Superior temporal gyrus (tissue), 1 donor: ENCODE results near the gene FLNB.

Experiments used
- DNase-seq: peaks from one replicate; pipeline ENCODE4 v3.0.0-alpha.2; 2016; ENCODE audit errors: extremely low spot score

Gene FLNB

DNA sequence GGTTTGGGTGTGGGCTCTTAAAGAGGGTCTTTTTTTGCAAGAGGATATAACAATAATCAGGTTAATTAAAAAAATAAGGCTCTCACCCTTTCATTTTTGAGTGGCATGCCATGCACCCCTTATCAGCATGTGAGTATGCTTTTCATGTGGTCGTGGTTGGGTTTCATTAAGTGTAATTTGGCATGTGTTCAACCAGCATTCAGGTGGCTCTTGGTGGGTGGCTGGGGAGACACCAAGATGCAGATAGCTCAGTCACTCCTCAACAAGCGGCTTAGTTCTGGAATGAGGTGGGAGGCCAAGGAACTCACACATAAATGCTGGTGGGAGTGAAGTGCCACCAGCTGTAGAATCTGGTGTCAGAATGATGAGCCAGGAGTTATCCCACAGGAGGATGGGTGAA, 66.8 kb downstream of the FLNB start:
- DNase-seq, result no peak

DNA sequence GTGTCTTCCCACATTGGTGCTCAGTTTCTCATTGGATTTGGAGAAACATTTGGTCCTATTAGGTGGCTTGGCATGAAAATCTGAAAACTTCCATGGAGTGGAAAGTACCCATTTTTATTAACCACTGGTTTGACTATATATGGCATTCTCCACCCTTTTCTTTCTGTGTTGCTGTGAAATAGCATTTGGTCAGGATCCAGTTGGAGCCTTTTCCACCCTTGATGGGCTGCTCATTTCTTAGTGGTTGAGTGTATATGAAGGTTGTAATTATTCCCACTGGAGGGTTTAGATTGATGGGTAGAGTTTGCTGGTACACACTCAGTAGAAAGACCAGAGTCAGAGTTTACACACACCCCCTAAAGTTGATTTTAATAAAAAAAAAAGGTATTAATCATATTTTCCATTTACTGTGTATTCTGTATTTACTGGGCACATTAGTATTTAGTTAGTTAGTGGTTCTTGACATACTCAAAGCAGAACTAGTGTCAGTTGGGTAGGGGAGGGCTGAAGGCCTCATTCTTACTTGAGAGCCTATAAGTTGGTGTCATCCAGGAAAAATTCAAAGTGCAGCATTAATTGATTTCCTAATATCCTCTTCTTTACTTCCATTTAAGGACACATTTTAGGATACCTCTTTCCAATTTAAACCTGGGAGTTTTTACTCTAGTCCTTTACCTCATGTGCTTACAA, 69.5 kb downstream of the FLNB start:
- no peak for DNase-seq

DNA sequence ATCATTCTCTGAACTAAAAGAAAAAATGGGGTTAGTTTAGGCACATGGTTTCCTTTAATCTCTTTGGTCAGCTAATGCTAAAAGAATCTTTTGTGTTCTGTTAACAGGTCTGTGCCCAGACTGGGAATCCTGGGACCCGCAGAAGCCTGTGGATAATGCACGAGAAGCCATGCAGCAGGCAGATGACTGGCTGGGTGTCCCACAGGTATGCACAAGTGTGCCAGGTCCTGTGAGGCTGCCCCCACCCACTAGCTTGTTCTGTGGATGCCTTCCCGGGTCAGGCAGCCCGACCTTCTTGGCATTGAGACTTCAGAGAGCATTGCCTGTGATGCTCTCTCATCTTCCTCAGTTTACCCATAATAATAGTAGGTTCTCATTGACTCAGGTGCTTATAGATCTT, 70.4 kb downstream of the FLNB start:
- no peak for DNase-seq

DNA sequence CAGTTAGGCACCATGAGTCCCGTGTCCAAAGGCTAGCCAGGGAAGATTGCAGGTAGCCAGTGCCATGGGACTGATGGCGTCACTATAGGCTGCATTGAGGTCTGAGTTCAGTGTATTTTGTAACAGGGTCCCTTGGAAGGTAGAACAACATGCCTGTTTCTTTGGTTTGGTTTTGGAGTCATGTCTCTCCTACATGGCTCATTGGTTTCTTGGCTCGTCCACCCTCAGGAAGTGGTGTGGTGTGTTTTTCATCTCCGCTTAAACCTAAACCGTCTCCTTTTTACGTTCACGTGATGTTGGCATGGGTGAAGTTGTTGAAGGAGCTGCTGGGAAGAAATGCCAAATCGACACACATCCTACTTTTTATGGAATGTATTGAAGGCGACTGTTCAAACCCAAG, 71.6 kb downstream of the FLNB start:
- no peak for DNase-seq

DNA sequence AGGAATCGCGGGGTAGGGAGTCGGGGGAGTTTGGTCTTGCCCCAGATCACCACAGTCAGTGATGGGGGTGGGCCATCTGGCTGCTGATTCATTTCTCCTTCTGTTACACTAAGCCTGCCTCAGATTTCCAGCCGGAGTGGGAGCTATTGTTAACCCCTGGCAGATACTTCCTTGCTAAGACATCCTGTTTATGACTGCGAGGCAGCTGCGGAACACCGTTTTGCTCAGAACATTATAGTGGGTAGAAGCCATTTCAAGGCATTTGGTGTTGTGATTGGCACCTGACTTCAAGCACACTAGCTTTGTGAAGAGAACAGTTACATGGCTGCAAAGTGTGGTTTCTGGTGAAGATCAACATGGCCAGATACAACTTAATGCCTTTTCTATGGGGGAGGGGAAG, 73.8 kb downstream of the FLNB start:
- no peak for DNase-seq

DNA sequence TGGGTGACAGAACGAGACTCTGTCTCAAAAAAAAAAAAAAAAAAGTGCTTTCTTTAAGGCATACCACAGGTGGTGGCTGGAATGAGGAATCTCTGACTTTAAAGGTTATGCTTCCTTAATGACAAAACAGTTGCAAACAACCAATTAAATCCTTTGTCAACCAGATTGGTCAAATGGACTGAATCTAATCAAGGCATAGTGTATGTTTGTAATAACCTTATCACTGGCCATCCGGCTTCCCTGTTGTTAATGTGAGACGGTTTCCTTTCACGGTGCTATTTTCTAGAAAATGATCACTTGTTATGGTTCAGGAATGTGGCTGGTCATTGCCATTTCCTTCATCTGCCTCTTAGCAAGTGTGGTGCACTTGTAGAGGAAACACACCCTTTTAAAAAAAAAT, 75.9 kb downstream of the FLNB start:
- DNase-seq, result no peak

DNA sequence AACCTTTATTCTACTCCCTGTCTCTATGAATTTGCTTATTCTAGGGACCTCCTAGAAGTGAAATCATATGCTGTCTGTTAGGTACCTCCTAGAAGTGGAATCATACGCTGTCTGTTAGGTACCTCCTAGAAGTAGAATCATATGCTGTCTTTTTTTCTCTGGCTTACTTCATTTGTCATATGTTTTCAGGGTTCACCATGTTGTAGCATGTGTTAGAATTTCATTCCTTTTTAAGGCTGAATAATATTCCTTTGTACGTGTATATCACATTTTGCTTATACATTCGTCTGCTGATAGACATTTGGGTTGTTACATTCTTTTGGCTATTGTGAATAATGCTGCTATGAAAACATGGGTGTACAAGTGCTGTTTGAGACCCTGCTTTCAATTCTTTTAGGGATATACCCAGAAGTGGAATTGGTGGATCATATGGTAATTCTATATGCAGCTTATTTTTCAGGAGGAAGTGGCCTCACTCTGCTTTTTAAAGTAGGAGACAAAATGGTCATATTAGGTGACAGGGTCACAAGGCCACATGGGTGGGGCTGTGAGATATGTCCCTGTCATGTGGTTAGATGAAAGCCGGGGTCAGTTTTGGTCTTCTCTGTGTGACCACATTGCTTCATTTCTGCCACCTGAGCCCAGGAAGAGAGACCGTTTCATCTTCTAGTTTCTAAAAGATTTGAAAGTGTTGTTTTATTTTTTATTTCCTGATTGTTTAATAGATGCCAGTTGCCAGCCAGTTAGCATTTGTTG, 76.7 kb downstream of the FLNB start:
- DNase-seq, result no peak

DNA sequence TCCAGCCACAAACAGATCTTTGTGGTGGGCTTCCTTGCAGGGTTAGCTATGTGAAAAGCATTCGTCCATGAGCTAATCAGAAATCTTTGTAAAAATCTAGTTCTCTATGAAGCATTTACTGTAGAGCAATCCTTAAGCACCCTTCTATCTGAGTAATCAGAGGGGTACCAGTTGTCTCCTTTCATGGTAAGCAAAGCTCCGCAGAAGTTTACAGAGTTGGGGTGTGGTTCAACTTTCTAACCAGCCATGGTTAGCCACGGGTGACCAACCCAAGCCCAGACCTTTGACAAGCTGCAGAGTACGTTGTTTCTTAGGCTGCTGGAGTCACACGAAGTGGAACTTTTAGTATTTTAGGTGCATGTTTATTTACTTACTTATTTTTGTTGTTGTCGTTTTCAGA, 77.4 kb downstream of the FLNB start:
- no peak for DNase-seq

DNA sequence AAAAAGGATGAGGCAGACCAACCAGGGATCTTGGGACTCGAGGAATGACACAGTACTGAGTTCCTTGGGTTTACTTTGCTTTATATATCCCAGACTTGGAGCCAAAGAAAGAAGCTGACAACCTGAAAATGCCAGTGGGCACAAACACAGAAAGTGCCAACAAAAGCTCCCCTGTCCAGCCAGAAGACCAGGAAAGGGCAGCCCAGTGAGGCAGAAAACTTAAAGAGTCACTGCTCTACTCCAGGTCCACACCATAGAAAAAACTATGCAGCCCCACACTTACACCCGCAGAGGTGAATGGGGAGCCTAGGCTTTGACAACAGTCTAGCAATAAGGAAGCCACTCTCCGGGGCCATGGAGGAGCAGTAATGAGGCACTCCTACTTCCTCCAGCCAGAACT, 80.3 kb downstream of the FLNB start:
- DNase-seq, result no peak

DNA sequence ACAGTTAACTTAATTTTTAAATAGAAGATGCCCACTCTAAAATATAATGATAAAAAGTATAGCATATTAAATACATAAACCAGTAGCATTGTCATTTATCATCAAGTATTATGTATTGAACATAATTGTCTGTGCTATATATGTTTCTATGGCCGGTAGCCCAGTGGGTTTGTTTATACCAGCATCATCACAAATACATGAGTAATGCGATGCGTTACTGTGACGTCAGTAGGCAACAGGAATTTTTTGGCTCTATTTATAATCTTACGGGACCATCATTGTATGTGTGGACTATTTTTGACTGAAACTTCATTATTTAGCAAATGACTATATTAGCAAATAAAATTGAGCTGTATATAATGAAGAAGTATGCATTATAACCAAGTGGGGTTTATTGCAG, 82.1 kb downstream of the FLNB start:
- no peak for DNase-seq

DNA sequence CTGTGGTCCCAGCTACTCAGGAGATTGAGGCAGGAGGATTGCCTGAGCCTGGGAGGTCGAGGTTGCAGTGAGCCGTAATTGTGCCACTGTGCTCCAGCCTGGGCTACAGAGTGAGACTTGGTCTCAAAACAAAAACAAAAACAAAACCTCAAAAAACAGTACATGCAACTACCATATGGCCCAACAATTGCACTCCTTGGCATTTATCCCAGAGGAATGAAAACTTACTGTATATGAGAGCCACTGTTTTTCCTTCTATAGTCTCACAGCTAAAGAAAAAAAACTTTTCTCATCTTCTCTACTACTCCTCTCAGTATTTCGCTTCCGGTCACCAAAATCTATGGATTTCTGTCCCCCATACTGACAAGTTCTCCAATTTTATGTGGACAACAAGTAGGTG, 84.3 kb downstream of the FLNB start:
- no peak for DNase-seq

DNA sequence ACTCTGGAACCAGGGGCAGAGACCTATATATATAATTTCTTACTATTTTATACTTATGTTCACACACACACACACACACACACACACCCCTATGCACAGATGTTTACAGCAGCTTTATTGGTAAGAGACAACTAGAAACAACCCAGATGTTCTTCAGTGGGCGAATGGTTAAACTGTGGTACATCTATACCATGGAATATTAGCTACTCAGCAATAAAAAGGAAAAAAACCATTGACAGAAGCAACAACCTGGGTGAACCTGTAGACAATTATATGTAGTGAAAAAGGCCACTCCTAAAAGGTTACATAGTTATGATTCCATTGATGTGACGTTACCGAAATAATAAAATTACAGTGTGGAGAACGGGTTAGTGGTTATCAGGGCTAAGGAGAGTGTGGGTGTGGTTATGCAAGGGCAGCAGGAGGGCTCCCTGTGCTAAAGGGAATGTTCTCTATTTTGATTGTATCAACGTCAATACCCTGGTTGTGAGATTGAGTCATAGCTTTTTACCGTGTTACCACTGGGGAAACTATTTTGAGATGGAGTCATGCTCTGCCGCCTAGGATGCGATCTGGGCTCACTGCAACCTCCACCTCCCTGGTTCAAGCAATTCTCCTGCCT, 85.5 kb downstream of the FLNB start:
- DNase-seq, result no peak

DNA sequence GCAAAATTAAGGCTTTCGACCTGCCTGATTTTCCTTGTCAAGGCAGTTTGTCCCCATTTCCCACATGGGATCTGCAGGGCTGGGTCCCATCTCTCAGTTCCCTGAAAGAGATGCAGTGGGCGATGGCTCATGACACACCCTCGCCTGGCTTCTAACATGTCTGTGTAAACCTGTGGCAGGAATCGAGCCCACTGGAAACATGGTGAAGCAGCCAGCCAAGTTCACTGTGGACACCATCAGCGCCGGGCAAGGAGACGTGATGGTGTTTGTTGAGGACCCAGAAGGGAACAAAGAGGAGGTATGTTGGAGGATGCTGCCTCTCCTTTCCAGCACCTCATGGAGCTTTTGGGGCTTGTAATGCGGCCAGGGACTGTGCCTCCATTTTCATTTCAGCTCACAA, 86.4 kb downstream of the FLNB start:
- no peak for DNase-seq

DNA sequence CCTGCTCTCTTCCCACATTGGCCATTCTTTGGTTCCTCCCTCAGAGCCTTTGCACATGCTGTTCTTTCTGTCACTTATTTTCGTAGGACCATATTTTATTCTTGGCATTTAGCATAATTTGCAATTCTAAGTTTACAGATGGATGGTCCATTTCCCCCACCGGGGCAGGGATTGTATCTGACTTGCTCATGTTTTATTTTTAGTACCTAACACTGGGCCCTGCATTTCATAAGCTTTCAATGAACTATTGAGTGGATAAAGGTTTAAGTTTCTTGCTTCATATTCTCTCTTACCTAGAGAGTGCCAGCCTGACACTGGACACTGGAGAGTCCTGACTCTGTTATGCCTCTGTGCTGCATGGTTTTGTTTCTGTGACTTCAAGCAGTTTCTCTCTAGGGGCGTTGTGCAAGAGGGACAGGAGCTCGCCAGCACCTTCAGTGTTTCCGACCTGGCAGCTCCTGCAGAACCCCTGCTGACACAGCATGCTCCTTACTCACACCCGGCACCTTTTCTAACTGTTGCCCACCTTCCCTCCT, 87.4 kb downstream of the FLNB start:
- DNase-seq, result no peak

DNA sequence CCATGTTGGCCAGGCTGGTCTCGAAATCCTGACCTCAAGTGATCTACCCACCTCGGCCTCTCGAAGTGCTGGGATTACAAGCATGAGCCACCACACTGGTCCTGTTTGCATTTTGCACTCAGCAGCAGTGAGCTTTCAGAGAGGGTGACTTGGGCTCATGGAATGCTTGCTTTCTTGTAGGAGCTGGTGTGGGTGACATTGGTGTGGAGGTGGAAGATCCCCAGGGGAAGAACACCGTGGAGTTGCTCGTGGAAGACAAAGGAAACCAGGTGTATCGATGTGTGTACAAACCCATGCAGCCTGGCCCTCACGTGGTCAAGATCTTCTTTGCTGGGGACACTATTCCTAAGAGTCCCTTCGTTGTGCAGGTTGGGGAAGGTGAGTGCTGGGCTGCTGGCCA, 90.3 kb downstream of the FLNB start:
- no peak for DNase-seq

DNA sequence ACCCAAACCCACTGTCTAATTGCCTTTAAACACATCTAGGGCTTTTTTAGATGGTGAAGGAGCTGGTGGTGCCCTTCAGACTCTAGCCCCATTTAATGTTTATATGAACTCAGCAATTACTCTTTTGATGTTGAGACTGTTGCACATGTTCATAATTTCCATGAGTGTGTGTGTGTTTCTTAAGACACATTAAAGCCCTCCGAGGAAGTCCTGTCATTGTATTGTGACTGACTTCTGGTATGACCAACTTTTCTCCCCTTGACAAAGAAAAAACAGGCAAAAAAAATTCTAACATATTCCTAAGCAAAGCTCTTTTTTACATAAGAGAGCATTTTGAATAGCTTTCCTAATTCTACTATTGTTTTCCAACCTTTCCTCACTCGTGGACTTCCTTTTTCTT, 91.6 kb downstream of the FLNB start:
- no peak for DNase-seq

DNA sequence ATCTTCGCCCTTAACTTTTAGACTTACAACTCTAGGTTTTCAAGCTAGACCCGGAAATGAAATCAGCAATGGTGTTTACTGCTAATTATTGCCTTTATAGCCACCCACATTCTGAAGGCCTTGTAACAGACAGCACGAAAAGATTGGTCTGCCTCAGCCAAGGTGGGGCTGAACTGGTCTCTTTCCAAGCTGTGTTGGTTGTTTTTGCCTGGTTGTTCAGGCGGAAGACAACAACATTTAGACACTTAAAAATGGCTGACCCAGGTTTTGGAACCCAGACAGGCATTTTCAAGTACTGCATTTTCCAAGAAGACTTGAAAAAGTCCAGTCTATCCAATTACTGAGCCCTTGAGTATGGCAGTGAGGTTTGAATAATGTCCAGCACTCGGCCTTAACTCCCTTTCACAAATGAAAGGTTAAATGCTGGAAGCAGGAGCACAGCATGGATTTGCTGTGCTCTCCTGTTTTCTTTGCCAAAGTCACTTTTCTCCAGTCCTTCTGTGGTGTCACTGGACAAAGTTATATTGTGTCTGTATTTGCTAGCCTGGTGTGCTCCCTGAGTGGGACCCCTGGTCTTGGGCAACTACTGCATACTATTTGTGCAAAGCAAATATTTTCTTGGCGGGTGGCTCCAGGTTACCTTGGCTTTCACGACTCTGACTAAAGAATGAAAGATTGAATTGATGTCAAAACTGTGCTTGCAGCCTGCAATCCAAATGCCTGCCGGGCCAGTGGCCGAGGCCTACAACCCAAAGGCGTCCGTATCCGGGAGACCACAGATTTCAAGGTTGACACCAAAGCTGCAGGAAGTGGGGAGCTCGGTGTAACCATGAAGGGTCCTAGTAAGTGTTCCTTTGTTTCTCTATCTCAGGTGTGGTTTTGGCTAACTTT, 93.5 kb downstream of the FLNB start:
- DNase-seq, result peak; percentile 22

DNA sequence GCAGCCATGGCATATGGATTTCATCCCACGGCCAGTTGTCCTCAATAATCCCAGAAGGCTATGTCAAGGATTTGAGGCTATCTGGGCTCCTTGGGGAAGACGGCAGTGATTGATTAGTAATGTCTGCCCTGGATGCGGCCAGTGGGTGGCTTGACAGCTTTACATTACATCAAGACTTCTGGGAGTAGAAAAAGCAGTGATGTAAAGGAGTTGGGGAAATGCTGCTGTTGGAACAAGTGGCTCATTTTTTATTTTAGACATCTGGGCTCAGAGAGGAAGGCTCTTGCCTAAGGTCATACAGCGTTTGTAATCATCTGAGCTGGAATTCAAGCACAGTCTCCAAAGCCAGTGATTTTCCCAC, 94.1 kb downstream of the FLNB start:
- no peak for DNase-seq

DNA sequence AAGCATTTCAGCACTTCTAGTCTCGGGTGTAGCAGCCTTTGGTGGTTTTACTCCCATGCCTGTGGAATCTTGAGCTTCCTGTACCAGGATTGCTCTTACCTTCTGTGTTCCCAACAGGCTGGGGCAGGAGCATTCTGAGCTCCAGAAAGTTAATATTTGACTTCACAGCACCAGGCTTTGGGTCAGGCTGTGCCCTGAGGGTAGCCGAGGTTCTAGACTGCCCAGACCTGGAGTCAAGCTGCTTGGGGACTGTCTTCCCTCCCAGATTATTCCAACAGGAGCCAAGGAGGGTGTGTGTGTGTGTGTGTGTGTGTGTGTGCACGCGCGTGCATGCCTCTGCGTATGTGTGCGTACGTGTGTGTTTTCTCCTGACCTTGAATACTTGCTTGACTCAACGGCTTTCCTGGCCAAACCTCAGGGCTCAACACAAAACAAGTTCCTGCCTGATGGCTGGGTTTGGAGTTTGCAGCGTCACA, 94.8 kb downstream of the FLNB start:
- no peak for DNase-seq

DNA sequence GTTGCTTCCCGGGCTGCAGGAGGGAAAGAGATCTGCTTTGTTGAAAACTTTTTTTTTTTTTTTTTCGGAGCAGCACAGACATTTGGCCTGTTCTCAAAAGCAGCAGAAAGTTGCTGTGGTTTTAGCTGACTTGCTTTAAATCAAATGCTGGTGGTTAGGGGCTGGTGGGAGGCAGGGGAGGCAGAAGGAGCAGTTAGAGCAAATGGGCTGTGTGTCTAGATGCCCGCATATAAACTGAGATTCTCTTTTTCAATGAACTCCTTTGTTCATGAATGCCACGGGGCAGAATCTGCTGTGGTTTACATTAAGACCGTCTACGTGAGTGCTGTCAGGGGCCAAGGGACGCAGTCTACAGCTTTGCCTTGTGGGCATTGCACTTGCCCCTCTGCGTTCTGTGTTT, 95.9 kb downstream of the FLNB start:
- no peak for DNase-seq

DNA sequence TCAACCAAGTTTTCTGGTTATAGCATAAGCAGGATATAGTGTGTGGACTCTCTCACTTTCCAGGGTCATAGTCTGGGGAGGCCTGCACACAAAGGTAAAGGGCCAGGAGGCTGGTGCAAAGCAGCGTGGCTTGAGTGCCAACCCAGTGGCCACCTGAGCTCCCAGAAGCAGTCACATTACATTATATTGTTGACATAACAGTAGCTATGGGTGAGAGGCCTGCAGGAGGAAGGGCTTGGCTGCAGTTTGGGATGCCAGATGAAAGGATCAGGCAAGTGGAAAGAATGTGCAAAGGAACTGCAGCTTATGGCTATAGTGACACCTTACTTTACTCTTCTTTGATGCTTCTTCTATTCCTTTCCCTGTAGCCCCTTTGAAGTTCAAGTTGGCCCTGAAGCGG, 96.5 kb downstream of the FLNB start:
- no peak for DNase-seq

DNA sequence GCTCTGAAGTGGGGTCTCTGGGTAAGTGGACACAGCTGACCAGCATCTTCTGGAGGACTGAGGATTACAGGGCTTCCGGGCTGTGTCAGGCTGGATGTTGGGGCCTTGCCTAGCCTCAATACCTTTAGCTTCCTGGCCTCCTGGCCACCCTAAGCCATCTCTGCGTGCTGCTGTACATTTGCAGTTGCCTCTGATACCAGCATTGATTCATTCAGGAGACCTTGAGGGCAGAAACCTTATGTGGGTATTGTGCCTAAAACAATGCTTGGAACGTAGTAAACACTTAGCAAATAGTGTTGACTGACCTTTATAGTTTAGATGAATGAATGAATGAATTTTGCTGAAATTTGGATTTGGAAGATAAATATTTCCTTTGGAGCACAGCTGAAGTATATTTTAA, 97.0 kb downstream of the FLNB start:
- DNase-seq, result no peak
